ENCODE results near the gene SIRT1.
A peak's percentile ranks its signal among the peaks of the same experiment; 100 is the strongest.
"Not testable (repeated sequence)": the region's sequence is repeated elsewhere in the genome, so short reads cannot be mapped to it uniquely, and the experiment has no call there.

SIRT1 gene

GRCh38 chr10:67877421-67877820 is 7.0 kb upstream of the SIRT1 start:
- not testable (repeated sequence) for DNase-seq (ENCODE audit: low read depth in 2 of 2)

DNA sequence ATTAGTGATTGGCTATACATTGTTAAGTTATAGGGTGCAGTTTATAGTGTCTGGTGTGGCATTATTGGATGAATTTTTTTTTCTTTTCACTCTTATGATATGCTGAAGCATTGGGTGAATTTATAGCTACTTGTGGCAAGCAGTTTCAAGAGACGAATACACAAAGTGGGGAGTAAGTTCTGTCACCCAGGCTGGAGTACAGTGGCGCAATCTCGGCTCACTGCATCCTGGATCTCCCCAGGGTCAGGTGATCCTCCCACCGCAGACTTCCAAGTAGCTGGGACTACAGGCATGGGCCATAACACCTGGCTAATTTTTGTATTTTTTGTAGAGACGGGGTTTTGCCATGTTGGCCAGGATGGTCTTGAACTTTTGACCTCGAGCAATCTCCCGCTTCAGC is 6.3 kb upstream of the SIRT1 start:
- DNase-seq (ENCODE audit: low read depth in 2 of 2), result no peak

GRCh38 chr10:67883710-67884312 is 645 bp upstream of the SIRT1 start:
- DNase-seq (ENCODE audit: low read depth in 2 of 2), result no peak

- peak; percentile 32 to 51 for DNase-seq (ENCODE audit: low read depth in 2 of 2)
Measured at GRCh38 chr10:67884842-67885670, 600 bp downstream of the SIRT1 start.

DNA sequence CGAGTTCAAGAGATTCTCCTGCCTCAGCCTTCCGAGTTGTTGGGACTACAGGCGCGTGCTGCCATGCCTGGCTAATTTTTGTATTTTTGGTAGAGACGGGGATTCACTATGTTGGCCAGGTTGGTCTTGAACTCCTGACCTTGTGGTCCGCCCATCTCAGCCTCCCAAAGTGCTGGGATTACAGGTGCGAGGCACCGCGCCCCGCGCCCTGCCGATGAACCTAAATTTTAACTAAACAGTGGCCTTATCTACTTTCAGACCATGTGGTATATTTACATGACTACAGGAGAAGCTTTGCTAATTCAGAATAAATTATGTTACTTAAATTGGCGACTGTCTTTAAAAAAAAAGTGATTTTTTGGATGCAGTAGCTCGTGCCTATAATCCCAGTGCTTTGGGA is 9.2 kb downstream of the SIRT1 start:
- no peak for DNase-seq (ENCODE audit: low read depth in 2 of 2)

- no peak for DNase-seq (ENCODE audit: low read depth in 2 of 2)
Measured at GRCh38 chr10:67903581-67903980, 19.1 kb downstream of the SIRT1 start.

DNA sequence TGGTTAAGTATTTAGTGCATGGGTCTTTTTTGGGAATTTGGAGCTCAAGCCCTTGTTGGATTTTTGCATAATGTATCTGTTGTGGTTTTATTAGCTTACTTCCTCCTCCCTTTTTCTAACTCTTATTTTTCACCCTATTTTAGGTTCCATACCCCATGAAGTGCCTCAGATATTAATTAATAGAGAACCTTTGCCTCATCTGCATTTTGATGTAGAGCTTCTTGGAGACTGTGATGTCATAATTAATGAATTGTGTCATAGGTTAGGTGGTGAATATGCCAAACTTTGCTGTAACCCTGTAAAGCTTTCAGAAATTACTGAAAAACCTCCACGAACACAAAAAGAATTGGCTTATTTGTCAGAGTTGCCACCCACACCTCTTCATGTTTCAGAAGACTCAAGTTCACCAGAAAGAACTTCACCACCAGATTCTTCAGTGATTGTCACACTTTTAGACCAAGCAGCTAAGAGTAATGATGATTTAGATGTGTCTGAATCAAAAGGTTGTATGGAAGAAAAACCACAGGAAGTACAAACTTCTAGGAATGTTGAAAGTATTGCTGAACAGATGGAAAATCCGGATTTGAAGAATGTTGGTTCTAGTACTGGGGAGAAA is 28.0 kb downstream of the SIRT1 start:
- no peak for DNase-seq (ENCODE audit: low read depth in 2 of 2)

DNA sequence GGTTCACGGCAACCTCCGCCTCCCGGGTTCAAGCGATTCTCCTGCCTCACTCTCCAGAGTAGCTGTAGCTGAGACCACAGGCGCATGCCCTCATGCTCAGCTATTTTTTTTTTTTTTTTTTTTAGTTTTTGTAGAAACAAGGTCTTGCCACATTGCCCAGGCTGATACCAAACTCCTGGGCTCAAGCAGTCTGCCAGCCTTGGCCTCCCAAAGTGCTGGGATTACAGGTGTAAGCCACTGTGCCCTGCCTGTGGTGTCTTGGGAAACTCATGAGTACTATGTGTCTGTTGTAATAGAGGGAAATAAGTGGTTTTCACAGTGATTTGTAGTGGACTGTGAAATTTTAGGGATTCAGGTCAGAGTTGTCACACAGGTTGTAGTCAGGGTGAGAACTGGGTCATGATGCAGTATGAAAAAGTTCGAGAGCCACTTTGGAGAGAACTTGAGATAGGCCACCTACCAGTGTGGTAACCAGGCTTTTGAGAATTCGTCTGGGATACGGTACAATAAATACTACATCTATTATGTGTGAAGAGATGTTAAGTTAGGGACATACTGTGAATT is 30.4 kb downstream of the SIRT1 start:
- no peak for DNase-seq (ENCODE audit: low read depth in 2 of 2)

GRCh38 chr10:67917169-67917568 is 32.7 kb downstream of the SIRT1 start:
- no peak for DNase-seq (ENCODE audit: low read depth in 2 of 2)

- DNase-seq (ENCODE audit: low read depth in 2 of 2), result no peak
Measured at GRCh38 chr10:67917679-67918078, 33.2 kb downstream of the SIRT1 start.

DNA sequence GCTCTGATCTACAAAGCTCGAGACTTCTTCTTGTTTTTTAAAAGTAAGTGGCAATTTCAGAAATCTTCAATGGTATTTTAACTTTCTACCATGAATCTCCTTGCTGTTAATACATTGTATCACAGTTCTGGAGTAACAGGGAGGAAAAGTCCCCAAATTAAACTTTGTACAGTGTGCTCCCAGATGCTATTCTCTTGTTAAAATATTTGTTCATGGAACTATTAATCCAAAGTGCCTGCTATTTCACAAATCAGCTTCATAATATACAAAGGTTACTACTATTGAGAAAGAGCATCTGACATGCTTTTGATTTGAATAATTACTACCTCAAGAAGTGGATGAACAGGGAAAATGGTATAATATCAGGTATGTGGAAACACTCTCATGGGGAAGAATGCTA is 36.6 kb downstream of the SIRT1 start:
- no peak for DNase-seq (ENCODE audit: low read depth in 2 of 2)

GRCh38 chr10:67923551-67923950 is 39.1 kb downstream of the SIRT1 start:
- no peak for DNase-seq (ENCODE audit: low read depth in 2 of 2)

DNA sequence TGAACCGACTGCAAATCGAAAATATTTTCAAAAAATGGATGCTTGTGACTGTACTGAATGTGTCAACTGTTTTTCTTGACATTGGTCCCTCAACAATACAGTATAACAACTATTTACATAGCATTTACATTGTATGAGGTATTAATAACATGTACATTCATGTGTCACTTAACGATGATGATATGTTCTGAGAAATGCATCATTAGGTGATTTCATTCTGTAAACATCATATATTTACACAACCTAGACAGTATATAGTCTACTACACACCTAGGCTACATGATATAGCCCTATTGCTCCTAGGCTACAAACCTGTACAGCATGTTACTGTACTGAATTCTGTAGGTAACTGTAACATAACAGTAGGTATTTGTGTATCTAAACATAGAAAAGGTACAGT is 39.7 kb downstream of the SIRT1 start:
- DNase-seq (ENCODE audit: low read depth in 2 of 2), result no peak

DNA sequence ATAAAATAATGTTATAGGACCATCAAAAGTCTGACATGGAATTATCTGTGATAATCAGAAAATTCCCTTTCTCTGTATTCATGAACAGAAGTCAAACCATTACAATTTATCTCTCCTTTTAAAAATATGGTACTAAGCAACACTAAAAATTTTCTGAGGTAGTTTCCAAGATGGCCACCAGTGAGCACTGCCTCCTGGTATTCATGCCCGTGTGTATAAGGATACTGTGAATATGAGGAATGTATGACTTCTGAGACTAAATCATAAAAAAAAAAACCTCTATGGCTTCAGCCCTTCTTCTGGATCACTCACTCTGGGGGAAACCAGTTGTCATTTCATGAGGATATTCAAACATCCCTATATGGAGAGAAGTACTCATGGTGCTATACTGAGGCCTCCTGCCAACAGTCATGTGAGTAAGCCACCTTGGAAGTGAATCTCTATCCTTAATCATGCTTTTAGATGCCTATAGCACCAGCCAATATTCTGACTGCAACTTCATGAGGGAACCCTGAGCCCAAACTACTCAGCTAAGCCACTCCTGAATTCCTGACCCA is 41.1 kb downstream of the SIRT1 start:
- no peak for DNase-seq (ENCODE audit: low read depth in 2 of 2)

GRCh38 chr10:67926951-67927350 is 42.5 kb downstream of the SIRT1 start:
- no peak for DNase-seq (ENCODE audit: low read depth in 2 of 2)

DNA sequence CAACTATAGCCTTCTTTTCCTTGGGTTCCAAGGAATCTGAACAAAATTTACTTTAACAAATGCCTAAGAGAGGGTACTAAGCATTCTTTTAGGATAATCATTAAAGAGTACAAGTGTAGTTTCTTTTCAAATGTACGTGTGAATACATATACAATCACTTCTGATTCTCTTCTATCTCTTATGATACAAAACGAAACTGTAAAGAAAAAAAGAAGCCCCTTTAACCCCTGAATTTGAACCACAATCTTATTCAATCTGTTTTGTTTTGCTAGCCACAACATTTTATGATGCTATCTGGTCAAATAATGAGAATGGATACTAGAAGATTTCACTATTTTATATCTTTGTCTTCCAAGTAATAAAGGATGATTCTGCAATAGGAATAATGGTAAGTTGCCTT is 48.7 kb downstream of the SIRT1 start:
- DNase-seq (ENCODE audit: low read depth in 2 of 2), result no peak

GRCh38 chr10:67934336-67934735 is 49.9 kb downstream of the SIRT1 start:
- DNase-seq (ENCODE audit: low read depth in 2 of 2), result no peak

- no peak for DNase-seq (ENCODE audit: low read depth in 2 of 2)
Measured at GRCh38 chr10:67935223-67935622, 50.8 kb downstream of the SIRT1 start.

DNA sequence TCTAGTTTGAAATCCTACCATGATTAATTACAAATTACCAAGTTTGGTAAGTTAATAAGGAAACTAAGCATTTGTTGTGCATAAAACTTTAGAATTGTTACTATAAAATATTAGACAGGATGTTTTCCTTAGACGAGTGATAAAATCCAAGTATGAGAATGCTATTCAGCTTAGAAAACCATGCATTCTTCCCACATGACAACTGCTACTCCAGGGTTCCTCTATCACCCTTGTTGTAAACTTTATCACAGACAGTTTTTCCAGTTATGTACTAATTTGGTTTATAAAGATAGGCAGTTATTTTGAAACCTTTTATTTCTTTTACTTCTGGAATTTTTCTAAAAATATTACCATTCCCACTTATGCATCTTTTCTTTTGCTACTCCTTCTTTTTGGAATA is 52.0 kb downstream of the SIRT1 start:
- no peak for DNase-seq (ENCODE audit: low read depth in 2 of 2)

DNA sequence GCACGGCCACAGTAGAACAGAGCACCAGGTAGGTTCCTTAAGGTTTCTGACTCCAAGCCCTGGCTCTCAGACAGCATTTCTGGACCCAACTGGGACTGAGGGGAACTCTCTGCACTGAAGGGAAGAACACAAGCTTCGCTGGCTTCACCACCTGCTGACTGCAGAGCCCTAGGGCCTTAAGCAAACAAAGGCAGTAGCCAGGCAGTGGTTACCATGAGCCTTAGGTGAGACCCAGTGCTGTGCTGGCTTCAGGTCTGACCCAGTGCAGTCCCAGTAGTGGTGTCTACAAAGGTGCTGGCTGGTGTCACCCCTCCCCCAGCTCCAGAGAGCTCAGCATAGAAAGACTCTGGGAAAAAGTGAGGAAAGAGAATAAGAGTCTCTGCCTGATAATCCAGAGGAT is 59.5 kb downstream of the SIRT1 start:
- no peak for DNase-seq (ENCODE audit: low read depth in 2 of 2)

DNA sequence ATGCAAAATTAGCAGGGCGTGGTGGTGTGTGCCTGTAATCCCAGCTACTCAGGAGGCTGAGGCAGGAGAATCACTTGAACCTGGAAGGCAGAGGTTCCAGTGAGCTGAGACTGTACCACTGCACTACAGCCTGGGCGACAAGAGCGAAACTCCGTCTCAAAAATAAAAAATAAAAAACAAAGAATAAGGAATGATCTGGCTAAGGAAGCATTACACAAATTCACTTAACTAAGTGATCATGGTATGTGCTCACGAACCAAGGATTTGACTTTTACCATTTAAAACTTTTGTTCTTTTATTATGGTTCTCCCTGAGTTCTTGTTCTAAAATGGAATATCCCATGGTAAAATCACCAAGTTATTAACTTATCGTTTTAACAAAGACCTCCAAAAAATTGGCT is 71.2 kb downstream of the SIRT1 start:
- DNase-seq (ENCODE audit: low read depth in 2 of 2), result no peak

GRCh38 chr10:67959839-67960476 is 75.5 kb downstream of the SIRT1 start:
- DNase-seq (ENCODE audit: low read depth in 2 of 2), result no peak
